ENCODE data around the gene CBX6.
"Not testable (repeated sequence)": the region's sequence is repeated elsewhere in the genome, so short reads cannot be mapped to it uniquely, and the experiment has no call there.

The CBX6 gene

GRCh38 chr22:38872172-38872830 lies at the start of gene CBX6:
Gene CBX6, minus strand, starts transcription at chr22:38872216. Its CDS starts 26 bp downstream, at chr22:38872190.
- ATAC-seq, result peak; percentile 46 to 56

DNA sequence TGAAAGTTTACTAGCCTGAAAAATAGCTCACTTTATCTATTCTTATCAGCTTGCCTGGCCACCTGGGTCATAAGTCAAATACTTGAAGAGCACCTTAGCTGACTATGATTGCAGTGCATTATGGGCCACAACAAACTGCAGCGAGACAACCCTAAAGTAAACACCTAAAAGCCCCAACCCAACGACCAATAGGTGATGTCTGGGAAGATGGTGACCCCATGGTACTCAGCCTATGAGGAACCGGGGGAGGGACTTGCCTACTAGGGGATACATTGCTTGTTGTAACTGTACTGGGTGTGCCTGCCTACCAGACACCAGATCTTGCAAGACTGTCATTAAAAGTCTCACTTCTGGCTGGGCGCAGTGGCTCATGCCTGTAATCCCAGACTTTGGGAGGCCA lies 49.8 kb upstream of the CBX6 start:
- no peak for ATAC-seq

DNA sequence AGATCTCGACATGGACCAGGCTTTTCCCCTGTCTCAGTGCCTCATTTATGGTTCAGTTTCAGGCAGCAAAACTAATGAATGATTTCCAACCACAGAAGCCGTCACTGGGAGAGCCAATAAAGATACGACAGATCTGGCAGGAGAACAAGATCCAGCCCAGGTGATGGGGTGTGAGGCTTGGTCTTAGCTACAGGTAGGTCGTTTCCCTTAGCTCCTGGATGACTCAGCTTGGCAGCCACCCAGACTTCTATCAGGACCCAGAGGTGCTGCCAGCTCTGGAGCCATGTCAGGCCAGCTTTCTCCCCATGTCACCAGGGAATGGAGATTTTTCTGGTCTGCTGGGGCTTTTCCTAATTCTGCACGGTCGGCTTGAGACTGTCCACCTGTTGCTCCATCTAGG lies 49.1 kb upstream of the CBX6 start:
- no peak for ATAC-seq

GRCh38 chr22:38919631-38920190 lies 47.7 kb upstream of the CBX6 start:
- no peak for ATAC-seq

- no peak for ATAC-seq
These were observed 39.4 kb upstream of the CBX6 start for GRCh38 chr22:38911434-38911833.

- ATAC-seq, result no peak
These were observed 35.8 kb upstream of the CBX6 start for GRCh38 chr22:38907767-38908166.

- ATAC-seq, result no peak
These were observed 34.0 kb upstream of the CBX6 start for GRCh38 chr22:38906052-38906451.

- ATAC-seq, result not testable (repeated sequence)
These were observed 32.1 kb upstream of the CBX6 start for GRCh38 chr22:38904052-38904617.

GRCh38 chr22:38901111-38901641 lies 29.2 kb upstream of the CBX6 start:
- no peak for ATAC-seq

DNA sequence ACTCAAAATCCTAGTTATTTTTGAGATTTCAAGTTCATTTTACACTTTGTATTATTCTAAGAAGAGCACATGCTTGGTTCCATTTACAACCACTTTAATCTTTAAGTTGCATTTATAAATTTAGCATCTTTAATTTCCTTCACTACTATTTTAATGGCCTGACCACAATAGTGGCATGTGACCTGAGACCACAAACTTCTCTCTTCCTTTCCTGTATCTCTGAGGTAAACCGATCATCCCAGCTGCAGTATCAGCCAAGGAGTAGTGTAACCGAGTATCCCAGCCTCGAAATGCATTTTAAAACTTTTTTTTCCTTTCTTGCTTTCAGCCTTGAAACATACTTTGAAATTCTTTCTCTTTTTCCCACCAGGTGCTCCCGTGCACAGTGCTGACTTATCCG lies 28.7 kb upstream of the CBX6 start:
- ATAC-seq, result no peak

DNA sequence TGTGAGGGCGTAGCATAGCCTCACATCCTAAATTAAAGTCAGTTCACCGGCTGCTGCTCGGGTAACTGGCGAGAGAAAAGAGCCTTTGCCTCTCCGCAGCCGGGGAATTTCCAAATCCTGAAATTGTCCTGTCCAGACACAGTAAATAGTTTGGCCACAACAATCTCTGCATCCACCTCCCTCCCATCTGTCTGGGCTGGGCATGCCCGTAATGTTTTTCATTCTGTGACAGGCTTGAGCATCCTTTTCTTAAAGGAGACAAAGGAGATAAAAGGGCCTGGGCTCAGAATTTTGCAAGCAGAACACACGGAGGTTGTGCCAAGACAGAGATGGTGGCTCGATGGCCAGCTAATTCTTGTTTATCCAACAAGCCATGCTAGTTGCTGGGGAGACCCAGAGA lies 19.2 kb upstream of the CBX6 start:
- no peak for ATAC-seq

DNA sequence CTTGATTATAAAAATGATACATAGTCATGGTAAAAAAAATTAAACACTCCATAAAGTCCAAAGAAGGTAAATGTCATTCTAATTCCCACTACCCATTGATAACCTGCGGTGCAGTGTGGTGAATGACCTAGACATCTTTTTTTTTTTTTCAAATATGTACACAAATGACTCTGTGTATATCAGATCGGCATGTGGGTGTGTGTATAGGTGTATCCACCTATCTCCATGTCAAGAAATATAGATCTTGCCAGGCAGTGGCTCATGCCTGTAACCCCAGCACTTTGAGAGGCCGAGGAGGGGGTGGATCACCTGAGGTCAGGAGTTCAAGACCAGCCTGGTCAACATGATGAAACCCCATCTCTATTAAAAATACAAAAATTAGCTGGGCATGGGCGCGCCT lies 18.4 kb upstream of the CBX6 start:
- ATAC-seq, result no peak

DNA sequence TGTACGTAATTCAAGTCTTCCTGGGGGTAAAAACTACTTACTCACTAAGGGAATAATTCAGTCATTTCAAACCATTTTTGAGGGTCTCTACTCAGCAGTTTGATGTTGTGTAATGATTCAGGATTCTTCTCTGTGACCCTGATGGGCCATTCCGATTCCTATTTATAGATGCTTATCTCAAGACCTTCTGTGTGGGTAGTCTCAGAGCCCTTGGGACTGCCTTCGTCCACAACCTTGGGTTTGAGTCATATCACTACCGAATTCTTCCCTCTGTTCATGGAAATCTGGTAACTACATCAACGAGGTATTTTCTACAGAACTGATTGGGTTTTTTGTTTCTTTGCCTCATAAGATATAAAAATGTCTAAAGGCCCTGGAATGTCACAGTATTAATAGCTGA lies 14.3 kb upstream of the CBX6 start:
- ATAC-seq, result no peak

- ATAC-seq, result no peak
These were observed 11.1 kb upstream of the CBX6 start for GRCh38 chr22:38882972-38883622.

DNA sequence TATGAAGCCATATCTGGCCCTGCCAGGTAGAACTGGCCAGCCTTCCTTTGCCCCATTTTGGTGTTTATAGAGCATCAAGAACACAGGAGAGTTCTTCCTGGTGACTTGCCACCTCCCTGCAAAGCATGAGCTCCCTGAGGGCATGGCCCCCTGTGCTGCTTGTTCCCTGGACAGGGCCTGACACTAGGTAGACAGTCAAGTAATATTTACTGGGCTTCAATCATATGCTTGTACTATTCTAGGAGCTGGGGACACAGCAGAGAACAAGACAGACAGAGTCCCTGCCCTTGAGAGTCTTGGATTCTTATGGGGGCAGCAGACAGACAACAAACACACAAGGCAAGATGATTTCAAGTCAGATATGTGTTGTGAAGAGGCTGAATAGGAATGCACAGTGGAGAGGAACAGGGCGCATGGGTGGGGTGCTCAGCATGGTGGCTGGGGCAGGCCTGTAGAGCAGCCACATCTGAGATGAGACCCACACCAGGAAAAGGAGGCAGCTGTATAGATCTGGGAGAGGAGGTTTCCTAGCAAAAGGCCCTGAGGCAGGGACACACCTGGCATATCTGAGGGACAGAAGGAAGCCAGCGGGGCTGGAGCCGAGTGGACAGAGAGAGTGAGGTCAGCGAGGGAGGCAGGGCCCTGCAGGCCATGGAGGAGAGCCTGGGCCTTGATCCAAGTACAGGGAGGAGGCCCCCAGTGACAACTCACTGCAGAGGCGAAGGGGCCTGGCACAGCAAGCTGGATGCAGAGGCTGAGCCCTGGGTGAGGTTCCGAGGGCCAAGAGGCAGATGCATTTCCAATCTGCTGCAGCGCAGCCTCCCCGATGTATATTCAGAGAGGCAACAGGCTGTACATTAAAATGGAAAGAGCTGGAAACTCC lies 10.2 kb upstream of the CBX6 start:
- ATAC-seq, result no peak

- no peak for ATAC-seq
These were observed 9.5 kb upstream of the CBX6 start for GRCh38 chr22:38881464-38881871.

DNA sequence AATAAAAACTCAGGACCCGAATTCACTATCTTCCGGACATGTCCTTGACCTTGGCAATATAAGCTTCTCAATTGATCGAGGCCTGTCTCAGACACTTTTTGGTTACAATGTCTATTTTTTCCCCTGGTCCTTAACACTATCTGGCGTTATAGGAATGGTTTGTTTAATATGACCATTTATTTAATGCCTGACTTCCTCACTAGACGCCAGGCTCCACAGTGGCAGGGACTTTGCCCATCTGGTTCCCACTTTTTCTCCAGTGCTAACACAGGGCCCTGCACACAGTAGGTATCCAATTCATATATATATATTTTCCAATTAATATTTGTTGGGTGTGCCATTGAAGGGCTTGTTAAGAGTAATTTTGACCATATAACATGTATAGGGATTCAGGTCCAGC lies 7.9 kb upstream of the CBX6 start:
- no peak for ATAC-seq

DNA sequence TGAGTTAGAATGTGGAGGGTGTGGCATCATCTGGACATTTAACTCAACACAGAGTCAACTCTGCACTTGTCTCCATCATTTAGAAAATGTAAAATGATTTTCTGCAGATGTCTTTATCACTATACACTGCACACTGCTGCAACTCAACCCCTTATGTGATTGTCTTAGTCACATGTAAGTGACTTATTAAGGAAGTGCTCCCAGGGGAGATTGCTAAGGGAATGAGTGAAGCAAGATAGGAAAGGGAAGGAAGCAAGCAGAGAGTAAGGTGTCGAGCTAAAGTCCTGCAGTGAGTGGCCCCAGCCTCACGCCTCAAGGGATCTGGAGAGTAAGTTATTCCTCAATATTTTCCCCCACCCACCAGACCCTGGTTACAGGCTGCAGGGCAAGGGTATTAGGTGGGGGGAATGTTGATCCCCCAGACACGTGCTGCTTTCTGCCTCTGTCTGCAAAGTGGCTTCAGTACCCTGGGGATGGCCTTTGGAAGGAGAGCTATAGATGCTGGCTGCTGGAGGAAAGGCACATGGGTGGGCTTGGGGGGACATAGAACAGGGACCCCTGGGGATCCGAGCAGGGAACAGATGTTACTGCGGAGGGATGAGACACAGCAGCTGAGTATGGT lies 7.2 kb upstream of the CBX6 start:
- no peak for ATAC-seq

DNA sequence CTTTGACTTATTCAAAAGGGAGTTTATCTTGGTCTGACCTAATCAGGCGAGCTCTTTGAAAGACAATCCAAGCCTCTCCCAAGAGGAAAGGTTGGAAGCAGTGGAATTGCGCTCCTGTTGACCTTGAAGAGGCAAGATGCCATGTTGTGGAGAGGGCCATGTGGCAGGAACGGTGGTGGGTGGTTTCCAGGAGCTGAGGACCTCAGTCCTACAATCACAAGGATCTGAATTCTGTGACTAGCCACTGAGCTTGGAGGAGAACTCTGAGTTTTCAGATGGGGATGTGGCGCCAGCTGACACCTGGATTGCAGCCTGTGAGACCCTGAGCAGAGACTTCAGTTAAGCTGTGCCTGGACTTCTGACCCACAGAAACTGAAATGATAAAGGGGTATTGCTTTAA lies 6.0 kb upstream of the CBX6 start:
- no peak for ATAC-seq

- no peak for ATAC-seq
These were observed 2.7 kb upstream of the CBX6 start for GRCh38 chr22:38874529-38875222.

All from activated CD4-positive, CD25-positive, alpha-beta regulatory T cell treated with anti-CD3 and anti-CD28 coated beads, Interleukin-2, amount 50 U/mL, for 24 hours (primary cell).